MCF 10A (cell line): ENCODE data around the gene FSD1L. TPM values are rescaled to one million over a fixed set of nuclear protein-coding genes. Genes with fewer than 3 reads are reported as not detected.

Experiments used
- BruUV-seq: library from RNA; stranded (reverse); fragments of 400-500 nt; replicated peaks from 2 replicates; lab custom pipeline; 2021; lab: Mats Ljungman, UMichigan
- CTCF ChIA-PET: fragments of 300-600 bp; sonication (Branson Sonifier 250); formaldehyde crosslinking; extraction: SDS; loops from one replicate; lab custom pipeline; 2021; ENCODE audit warnings: antibody characterized with exemption, inconsistent platforms; lab: Yijun Ruan, JAX
- POLR2A ChIA-PET: fragments of 300-600, 350-650 bp; sonication (Branson Sonifier 250); formaldehyde crosslinking; extraction: SDS; loops from one replicate; lab custom pipeline; 2020; ENCODE audit warnings: antibody characterized with exemption, inconsistent platforms; lab: Yijun Ruan, JAX
- DNase-seq: peaks from one replicate; pipeline ENCODE4 v3.0.0-alpha.2; 2018; ENCODE audit not compliant: unreplicated experiment
- H3K27ac Mint-ChIP-seq: one replicate; pipeline ENCODE4 v1.8.0; 2022; ENCODE audit warnings: mild to moderate bottlenecking, low read depth, mixed read lengths; ENCODE audit not compliant: unreplicated experiment
- H3K27me3 Mint-ChIP-seq: one replicate; pipeline ENCODE4 v1.8.0; 2022; ENCODE audit warnings: mixed read lengths; ENCODE audit not compliant: insufficient read depth, unreplicated experiment
- H3K36me3 Mint-ChIP-seq: one replicate; pipeline ENCODE4 v1.8.0; 2022; ENCODE audit warnings: mild to moderate bottlenecking, moderate library complexity, mixed read lengths; ENCODE audit not compliant: insufficient read depth, unreplicated experiment
- H3K4me1 Mint-ChIP-seq: one replicate; pipeline ENCODE4 v1.8.0; 2022; ENCODE audit warnings: mixed read lengths; ENCODE audit not compliant: insufficient read depth, unreplicated experiment
- H3K4me3 Mint-ChIP-seq: one replicate; pipeline ENCODE4 v1.8.0; 2022; ENCODE audit warnings: mild to moderate bottlenecking, moderate library complexity, mixed read lengths; ENCODE audit not compliant: unreplicated experiment
- H3K9me3 Mint-ChIP-seq: one replicate; pipeline ENCODE4 v1.8.0; 2022; ENCODE audit warnings: mixed read lengths; ENCODE audit not compliant: unreplicated experiment
- intact Hi-C: fragments of 100-400 bp; cut with micrococcal nuclease; formaldehyde crosslinking; loops from 2 replicates; pipeline ENCODE4 v1.14.1; 2022
- total RNA-seq: library from RNA; stranded (reverse); gene quantifications from 2 replicates; pipeline ENCODE4 v1.2.3, GENCODE V29; 2022
- TF ChIP-seq, protein P1 (sequence below): fragments of 200-600 bp; IDR thresholded peaks from one replicate; pipeline ENCODE4 v1.8.0; 2022; ENCODE audit warnings: antibody characterized with exemption, mild to moderate bottlenecking; ENCODE audit not compliant: unreplicated experiment

Gene FSD1L
- total RNA-seq, 1 experiment from 2014 or later, result 7.2 TPM

DNA sequence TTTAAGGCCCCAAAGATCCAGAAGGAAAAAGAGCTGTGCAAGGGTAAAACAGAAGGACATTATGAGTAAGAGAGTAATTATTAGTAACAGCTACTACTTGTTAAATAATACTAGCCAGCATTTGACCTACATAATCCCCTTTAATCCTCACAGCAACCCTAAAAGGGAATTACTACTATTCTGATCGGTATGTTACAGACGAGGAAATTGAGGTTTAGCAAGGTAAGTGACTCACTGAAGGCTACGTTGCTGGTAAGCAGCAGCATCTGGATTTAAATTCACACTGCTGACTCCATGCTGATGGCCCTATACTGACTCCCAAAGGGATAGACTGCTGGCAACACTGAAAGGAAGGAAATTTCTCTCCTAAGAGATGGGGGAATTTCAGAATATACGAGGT lies 3.7 kb upstream of the FSD1L start:
- intact Hi-C loops, result no loop called here
- no peak overlapping the region for H3K4me3 Mint-ChIP-seq
- no TSS peak for BruUV-seq
- POLR2A ChIA-PET, result no interaction called here
- DNase-seq, result no peak
- peaks cover 16% of the 10 kb centered on the region for H3K4me1 Mint-ChIP-seq
- TF ChIP-seq, protein P1, sequence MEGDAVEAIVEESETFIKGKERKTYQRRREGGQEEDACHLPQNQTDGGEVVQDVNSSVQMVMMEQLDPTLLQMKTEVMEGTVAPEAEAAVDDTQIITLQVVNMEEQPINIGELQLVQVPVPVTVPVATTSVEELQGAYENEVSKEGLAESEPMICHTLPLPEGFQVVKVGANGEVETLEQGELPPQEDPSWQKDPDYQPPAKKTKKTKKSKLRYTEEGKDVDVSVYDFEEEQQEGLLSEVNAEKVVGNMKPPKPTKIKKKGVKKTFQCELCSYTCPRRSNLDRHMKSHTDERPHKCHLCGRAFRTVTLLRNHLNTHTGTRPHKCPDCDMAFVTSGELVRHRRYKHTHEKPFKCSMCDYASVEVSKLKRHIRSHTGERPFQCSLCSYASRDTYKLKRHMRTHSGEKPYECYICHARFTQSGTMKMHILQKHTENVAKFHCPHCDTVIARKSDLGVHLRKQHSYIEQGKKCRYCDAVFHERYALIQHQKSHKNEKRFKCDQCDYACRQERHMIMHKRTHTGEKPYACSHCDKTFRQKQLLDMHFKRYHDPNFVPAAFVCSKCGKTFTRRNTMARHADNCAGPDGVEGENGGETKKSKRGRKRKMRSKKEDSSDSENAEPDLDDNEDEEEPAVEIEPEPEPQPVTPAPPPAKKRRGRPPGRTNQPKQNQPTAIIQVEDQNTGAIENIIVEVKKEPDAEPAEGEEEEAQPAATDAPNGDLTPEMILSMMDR, result no peak
- H3K36me3 Mint-ChIP-seq, result peaks cover 4% of the 10 kb centered on the region
- H3K27me3 Mint-ChIP-seq, result no peaks in the 10 kb centered on the region
- no peaks in the 10 kb centered on the region for H3K9me3 Mint-ChIP-seq
- no peak overlapping the region for H3K27ac Mint-ChIP-seq
- CTCF ChIA-PET, result interaction anchor here (0.6 kb wide), 2 partner anchors 289 to 583 kb away, joined by 3 to 4 read pairs; no protein-coding TSS in a partner anchor

DNA sequence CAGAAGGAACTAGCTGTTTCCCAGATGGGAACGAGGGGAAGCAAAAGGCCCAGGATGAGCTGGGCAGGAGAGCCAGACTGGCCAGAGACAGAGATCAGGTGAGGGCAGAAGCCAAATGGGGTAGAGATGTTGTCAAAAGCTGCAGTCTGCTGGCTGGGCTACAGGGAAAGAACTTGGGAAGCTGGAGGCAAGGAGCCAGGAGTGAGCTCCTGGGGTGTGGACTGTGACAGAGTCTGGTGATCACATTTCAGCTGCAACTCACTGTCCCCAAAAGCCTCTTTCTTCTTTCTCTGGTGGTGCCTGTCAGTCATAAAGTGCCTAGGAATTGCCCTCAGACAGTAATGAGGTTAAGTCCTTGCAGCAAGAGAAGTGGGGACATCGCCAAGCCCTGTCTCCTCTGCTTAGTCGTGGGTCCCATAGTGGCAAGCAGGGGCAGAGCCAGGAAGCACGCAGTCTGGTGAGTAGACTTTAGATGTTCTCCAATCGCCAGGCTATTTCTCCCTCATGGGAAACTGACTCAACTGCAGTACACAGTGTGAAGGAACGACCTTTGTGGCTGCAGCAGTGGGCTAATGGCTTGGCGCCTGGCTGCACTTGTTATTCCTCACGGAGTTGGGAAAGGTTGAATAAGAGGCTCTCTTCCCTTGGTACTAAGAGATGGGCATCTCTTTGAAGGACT lies 2.5 kb upstream of the FSD1L start:
- intact Hi-C loops, result loop anchor here (5.0 kb wide), 2 partner anchors 112 to 247 kb away; partner anchors contain the start of genes FKTN and TMEM38B
- H3K9me3 Mint-ChIP-seq, result no peaks in the 10 kb centered on the region
- ChIA-PET POLR2A (interaction anchor here (0.7 kb wide), 1 partner anchor 460 kb away, joined by 3 read pairs; no protein-coding TSS in a partner anchor), CTCF (interaction anchor here (0.5 to 0.9 kb wide), 3 partner anchors 18 to 689 kb away, joined by 3 to 4 read pairs (median 3); no protein-coding TSS in a partner anchor)
- TF ChIP-seq, protein P1, result no peak
- DNase-seq, result no peak
- no peaks in the 10 kb centered on the region for H3K27me3 Mint-ChIP-seq
- peaks cover 4% of the 10 kb centered on the region for H3K36me3 Mint-ChIP-seq
- no peak overlapping the region for H3K27ac Mint-ChIP-seq
- peaks cover 15% of the 10 kb centered on the region for H3K4me1 Mint-ChIP-seq
- H3K4me3 Mint-ChIP-seq, result no peak overlapping the region
- BruUV-seq, result no TSS peak

DNA sequence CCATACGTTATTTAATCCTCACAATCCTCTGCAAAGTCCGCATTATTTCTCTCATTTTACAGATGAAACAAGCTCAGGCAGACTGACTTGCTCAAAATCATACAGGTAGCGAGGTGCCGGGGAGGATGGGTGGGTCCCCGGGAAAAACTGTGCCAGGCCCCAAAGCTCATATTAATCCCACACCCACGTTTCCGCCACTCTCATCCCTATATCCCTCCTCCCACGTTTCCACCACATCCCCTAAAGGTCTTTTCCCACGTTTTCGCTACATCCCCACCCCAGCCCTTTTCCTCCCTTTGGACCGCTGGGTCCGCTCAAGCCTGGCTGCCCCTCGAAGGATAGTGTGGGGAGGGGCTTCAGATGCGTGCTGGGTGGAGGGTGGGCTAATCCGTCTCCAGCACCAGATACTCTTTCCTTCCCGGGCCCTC lies 434 bp upstream of the FSD1L start:
- ChIA-PET CTCF (interaction anchor here (0.6 to 1.9 kb wide), 7 partner anchors 11 to 642 kb away, joined by 3 to 9 read pairs (median 4); no protein-coding TSS in a partner anchor), POLR2A (interaction anchor here (0.6 to 0.8 kb wide), 2 partner anchors 16 to 43 kb away, joined by 3 read pairs; no protein-coding TSS in a partner anchor)
- Mint-ChIP-seq H3K4me1 (peaks cover 20% of the 10 kb centered on the region), H3K4me3 (peak overlapping the region; percentile 93), H3K36me3 (peaks cover 4% of the 10 kb centered on the region), H3K27ac (peak overlapping the region; percentile 64), H3K9me3 (no peaks in the 10 kb centered on the region), H3K27me3 (no peaks in the 10 kb centered on the region)
- TF ChIP-seq, protein P1, result no peak
- no TSS peak for BruUV-seq
- DNase-seq, result peak; percentile 30
- intact Hi-C loops, result loop anchor here (5.0 kb wide), 2 partner anchors 110 to 245 kb away; partner anchors contain the start of genes FKTN and TMEM38B

DNA sequence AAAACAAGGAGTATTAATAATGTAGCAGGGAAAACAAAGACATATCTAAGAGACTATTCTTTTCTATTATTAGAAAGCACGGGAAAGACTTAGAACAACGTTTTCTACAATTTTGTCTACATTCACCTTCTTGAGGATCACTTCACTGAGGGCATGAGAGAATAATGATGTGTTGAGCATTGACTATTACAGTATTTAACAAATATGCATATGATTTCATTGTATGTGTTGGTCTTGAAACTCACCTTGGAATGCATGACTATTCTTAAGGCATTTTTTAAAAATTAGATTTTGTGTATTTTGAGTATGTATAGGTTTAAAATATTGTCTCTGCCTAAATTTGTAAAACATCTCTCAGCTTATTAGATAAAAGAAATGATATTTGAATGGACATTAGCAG lies 1.2 kb downstream of the FSD1L start:
- Mint-ChIP-seq H3K4me3 (peak overlapping the region; percentile 93), H3K27me3 (no peaks in the 10 kb centered on the region), H3K36me3 (no peaks in the 10 kb centered on the region), H3K9me3 (no peaks in the 10 kb centered on the region), H3K4me1 (peaks cover 18% of the 10 kb centered on the region), H3K27ac (peak overlapping the region; percentile 83)
- intact Hi-C loops, result loop anchor here (5.0 kb wide), 2 partner anchors 108 to 243 kb away; partner anchors contain the start of genes FKTN and TMEM38B
- ChIA-PET CTCF (interaction anchor here (0.7 to 1.4 kb wide), 3 partner anchors 108 to 1198 kb away, joined by 3 to 6 read pairs (median 3); no protein-coding TSS in a partner anchor), POLR2A (interaction anchor here (1.0 to 1.7 kb wide), 5 partner anchors 19 to 701 kb away, joined by 3 to 7 read pairs (median 3); partner anchors contain the start of genes NIPSNAP3A, SLC44A1 and TMEM38B)
- TF ChIP-seq, protein P1, result no peak
- TSS peak; percentile 54 for BruUV-seq
- no peak for DNase-seq
